Pancreas (tissue), 10 donors: Measurements from ENCODE around the gene DACH1. TPM values are rescaled to one million over a fixed set of nuclear protein-coding genes. Genes with fewer than 3 reads are reported as not detected.

ENCODE experiments used
- ATAC-seq, 4 donors: fragments of 200-7000 bp; cut with Tn5 transposase; one replicate each; pipeline versions ENCODE4 v1.8.0 to v1.9.1; 2020; ENCODE audit warnings: mild to moderate bottlenecking in 4 of 4, moderate library complexity in 4 of 4
- DNase-seq, 6 donors: peaks; one replicate each; pipeline ENCODE4 v3.0.0-alpha.2; 2020
- FAIRE-seq: peaks from 2 replicates; lab custom pipeline; 2012; peaks lifted over from hg19 to GRCh38; lab: Jason Lieb, UNC
- H3K27ac ChIP-seq, 4 donors: fragments of 200-600 bp; sonication (generic); 1 replicate in 3 of 4; 2 replicates in 1 of 4; pipeline versions ENCODE4 v1.5.0 to v1.8.0; 2020
- H3K27me3 ChIP-seq, 4 donors: fragments of 200-600 bp; one replicate each; pipeline ENCODE4 v1.8.0; 2021
- H3K36me3 ChIP-seq, 3 donors: fragments of 200-600 bp; sonication (generic) in 1 of 3; one replicate each; pipeline versions ENCODE4 v1.5.0 to v1.8.0; 2020 to 2021
- H3K4me1 ChIP-seq, 3 donors: fragments of 200-600 bp; one replicate each; pipeline ENCODE4 v1.8.0; 2021
- H3K4me3 ChIP-seq, 4 donors: fragments of 200-600 bp; sonication (generic) in 2 of 4; one replicate each; pipeline versions ENCODE4 v1.5.0 to v1.8.0; 2020 to 2021
- H3K9me3 ChIP-seq, 4 donors: fragments of 200-600 bp; one replicate each; pipeline ENCODE4 v1.8.0; 2021
- WGBS, 2 donors: extraction: QIAGEN DNeasy Blood & Tissue Kit; methylation state at CpG; one replicate each; pipeline ENCODE4 v1.1.7; 2013; 5-methylcytosine and 5-hydroxymethylcytosine counted together
- intact Hi-C, 3 donors: fragments of 100-400 bp; cut with DNase I; formaldehyde crosslinking; loops; one replicate each; pipeline versions ENCODE4 v1.11.1 to v1.14.2; 2022
- polyA plus RNA-seq, 2 donors: library from polyadenylated mRNA; stranded (reverse); fragments of 200-250 nt; gene quantifications; one replicate each; pipeline ENCODE4 v1.2.3, GENCODE V29; 2013
- total RNA-seq, 6 donors: library from RNA; stranded (reverse); fragmentation: NEBNext Ultra II Directional in 4 of 6; extraction: Animal tissue kit (Norgen Biotek cat#: 25700) in 4 of 6; gene quantifications; one replicate each; pipeline versions ENCODE4 v1.2.1 to v1.2.4, GENCODE V29; 2021 to 2023
- TF ChIP-seq, protein P1 (sequence below), 4 donors: fragments of 200-600 bp; sonication (generic) in 3 of 4; IDR thresholded peaks; one replicate each; pipeline versions ENCODE4 v1.5.0 to v1.8.0; 2021; ENCODE audit warnings: antibody characterized with exemption in 4 of 4
- donor health status: healthy with polysubstance abuse.
- donor health status: DM: no; HTN: no; CAD: no; lungs with moderate emphysema.
- donor health status: DM: no; HTN: no; CAD: no.
- donor health status: control.
- donor health status: control.
- donor health status: Bipolar disorder and iron deficiency.
- donor health status: DM: yes; HTN: yes; CAD: no.
- donor health status: DM: no; HTN: no; CAD: no.
- donor health status: DM: no; HTN: no; CAD: no.
- donor health status: DM: yes; HTN: yes; CAD: no.

Gene DACH1
- total and polyA plus RNA-seq, 8 donors, result 0.73 to 5.5 (median 1.7) TPM

DNA sequence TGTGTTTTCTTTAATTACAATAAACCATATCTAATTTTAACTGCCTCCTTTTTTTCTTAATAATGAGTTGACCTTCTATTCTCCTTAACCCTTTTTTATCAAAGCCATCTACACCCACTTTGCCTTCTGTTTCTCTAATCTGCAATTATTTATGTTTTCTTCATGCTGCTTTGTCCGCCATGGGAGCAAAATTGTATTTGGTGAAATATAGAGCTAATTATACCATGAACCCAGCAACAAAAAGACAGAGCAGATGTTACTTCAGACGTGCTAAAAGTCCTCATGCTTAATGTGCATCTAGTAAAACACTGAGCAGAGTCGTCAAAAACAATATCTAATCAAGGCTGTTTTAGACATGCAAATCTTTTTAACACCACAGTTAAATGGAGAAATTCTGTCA is 264.7 kb downstream of the DACH1 start:
- no peaks in the 10 kb centered on the region for H3K27me3 ChIP-seq
- H3K9me3 ChIP-seq, result no peaks in the 10 kb centered on the region
- DNase-seq, result no peak
- no peaks in the 10 kb centered on the region for H3K36me3 ChIP-seq
- TF ChIP-seq, protein P1, sequence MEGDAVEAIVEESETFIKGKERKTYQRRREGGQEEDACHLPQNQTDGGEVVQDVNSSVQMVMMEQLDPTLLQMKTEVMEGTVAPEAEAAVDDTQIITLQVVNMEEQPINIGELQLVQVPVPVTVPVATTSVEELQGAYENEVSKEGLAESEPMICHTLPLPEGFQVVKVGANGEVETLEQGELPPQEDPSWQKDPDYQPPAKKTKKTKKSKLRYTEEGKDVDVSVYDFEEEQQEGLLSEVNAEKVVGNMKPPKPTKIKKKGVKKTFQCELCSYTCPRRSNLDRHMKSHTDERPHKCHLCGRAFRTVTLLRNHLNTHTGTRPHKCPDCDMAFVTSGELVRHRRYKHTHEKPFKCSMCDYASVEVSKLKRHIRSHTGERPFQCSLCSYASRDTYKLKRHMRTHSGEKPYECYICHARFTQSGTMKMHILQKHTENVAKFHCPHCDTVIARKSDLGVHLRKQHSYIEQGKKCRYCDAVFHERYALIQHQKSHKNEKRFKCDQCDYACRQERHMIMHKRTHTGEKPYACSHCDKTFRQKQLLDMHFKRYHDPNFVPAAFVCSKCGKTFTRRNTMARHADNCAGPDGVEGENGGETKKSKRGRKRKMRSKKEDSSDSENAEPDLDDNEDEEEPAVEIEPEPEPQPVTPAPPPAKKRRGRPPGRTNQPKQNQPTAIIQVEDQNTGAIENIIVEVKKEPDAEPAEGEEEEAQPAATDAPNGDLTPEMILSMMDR (IDR thresholded peaks at IDR 0.05), result no peak
- intact Hi-C loops, result no loop called here
- FAIRE-seq, result no peak
- no peak overlapping the region for H3K4me3 ChIP-seq
- no peak overlapping the region for H3K27ac ChIP-seq
- H3K4me1 ChIP-seq, result no peaks in the 10 kb centered on the region
- WGBS, 2 donors, result 60 to 66% methylated on average over 3 of the region's 3 CpGs
- no peak for ATAC-seq

DNA sequence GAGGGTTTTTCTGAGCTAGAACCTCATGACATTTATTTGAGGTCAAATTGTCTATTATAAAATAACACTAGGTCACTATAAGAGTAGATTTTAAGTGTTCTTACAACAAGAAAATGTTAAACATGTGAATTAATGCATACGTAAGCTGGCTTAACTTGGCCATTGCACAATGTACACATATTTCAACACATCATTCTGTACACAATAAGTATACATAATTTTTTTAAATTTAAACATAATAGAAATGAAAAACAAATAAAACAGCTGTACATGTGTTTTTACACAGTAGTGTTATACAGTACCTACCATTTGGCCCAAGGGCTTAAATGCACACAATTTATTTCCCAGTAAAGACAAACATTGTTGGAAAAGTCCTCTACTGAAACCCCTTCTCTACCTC is 269.9 kb downstream of the DACH1 start:
- Histone ChIP-seq H3K27ac (no peak overlapping the region), H3K9me3 (no peaks in the 10 kb centered on the region), H3K27me3 (no peaks in the 10 kb centered on the region), H3K4me1 (no peaks in the 10 kb centered on the region), H3K4me3 (no peak overlapping the region), H3K36me3 (no peaks in the 10 kb centered on the region)
- 85 to 98% methylated on average over 1 of the region's 1 CpG for WGBS, 2 donors
- FAIRE-seq (no peak), ATAC-seq (no peak), DNase-seq (no peak)
- intact Hi-C loops, result no loop called here
- TF ChIP-seq, protein P1 (IDR thresholded peaks at IDR 0.05), result no peak

DNA sequence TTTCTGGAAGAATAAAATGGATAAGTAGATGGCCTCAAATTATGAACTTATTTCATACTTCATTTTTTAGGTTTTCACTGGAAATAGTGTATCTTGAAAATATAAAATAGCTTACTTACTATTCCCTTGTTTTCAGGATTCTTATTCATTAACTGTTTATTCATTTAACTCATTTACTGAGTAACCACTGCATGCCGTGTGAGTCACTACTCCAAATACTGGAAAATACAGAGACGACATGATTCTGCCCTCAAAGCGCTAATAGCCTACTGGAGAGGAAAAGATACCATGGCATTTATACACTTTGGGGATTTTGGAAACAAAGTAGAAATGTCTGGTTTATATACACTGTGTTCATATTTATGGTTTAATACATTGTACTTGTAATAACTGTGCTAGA is 270.9 kb downstream of the DACH1 start:
- no peak for FAIRE-seq

DNA sequence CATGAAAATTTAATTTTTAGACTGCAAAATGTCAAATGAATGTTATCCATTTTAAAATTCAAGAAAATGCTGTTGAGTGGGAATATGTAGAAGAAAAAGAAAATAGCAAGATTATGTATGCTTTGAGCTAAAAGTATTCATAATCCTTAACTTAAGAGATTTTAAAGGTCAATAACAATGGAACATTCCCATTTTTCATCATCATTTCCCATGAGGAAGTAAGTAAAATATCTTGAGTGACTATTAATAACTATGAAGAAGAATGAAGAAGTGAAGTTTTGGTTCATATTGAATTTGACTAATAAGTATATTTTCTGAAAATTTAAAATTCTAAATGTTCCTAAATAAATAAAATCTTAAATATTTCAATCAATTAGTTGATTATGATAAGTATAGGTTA is 273.4 kb downstream of the DACH1 start:
- no peaks in the 10 kb centered on the region for H3K9me3 ChIP-seq
- ATAC-seq, result no peak
- DNase-seq, result no peak
- TF ChIP-seq, protein P1 (IDR thresholded peaks at IDR 0.05), result no peak
- FAIRE-seq, result peak; percentile 98
- H3K4me3 ChIP-seq, result no peak overlapping the region
- H3K36me3 ChIP-seq, result no peaks in the 10 kb centered on the region
- no peak overlapping the region for H3K27ac ChIP-seq
- H3K27me3 ChIP-seq, result no peaks in the 10 kb centered on the region
- intact Hi-C loops, result no loop called here
- no peaks in the 10 kb centered on the region for H3K4me1 ChIP-seq

More for the DNA sequence above, 270.9 kb downstream of the DACH1 start:
- intact Hi-C loops, result no loop called here
- Histone ChIP-seq H3K27me3 (no peaks in the 10 kb centered on the region), H3K4me1 (no peaks in the 10 kb centered on the region), H3K9me3 (no peaks in the 10 kb centered on the region), H3K27ac (no peak overlapping the region), H3K36me3 (no peaks in the 10 kb centered on the region), H3K4me3 (no peak overlapping the region)
- no peak for DNase-seq
- TF ChIP-seq, protein P1 (IDR thresholded peaks at IDR 0.05), result no peak
- ATAC-seq, result no peak
- WGBS, 2 donors, result 89 to 92% methylated on average over 3 of the region's 3 CpGs

DNA sequence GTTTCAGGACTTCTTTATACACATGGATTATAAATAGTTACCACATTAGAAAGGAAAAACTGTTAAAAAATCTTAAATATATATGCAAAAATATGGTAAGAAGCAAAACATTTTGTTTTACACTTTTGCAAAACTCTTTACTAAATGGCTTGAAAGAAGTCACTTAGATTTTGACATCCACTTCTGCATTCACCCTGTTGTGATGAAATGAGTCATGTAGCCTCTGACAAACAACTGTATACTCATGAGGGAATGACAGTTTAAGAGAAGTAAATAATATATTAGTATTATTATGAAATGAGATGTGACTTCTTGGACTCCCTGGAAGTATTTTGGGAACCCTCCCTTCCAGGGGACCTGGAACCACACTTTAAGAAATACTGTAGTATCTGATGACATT is 275.6 kb downstream of the DACH1 start:
- no peaks in the 10 kb centered on the region for H3K9me3 ChIP-seq
- no peaks in the 10 kb centered on the region for H3K4me1 ChIP-seq
- DNase-seq, result no peak
- TF ChIP-seq, protein P1 (IDR thresholded peaks at IDR 0.05), result no peak
- H3K36me3 ChIP-seq, result no peaks in the 10 kb centered on the region
- intact Hi-C loops, result no loop called here
- peaks cover 0 to under 1% (median 0%) of the 10 kb centered on the region in 4 donors for H3K27me3 ChIP-seq
- no peak overlapping the region for H3K27ac ChIP-seq
- FAIRE-seq, result no peak
- H3K4me3 ChIP-seq, result no peak overlapping the region
- ATAC-seq, result no peak
